ENCODE measurements around the gene MAPRE2. TPM values are rescaled to one million over a fixed set of nuclear protein-coding genes. Genes with fewer than 3 reads are reported as not detected.
A peak's percentile ranks its signal among the peaks of the same experiment; 100 is the strongest.

MAPRE2 gene
- total RNA-seq, 4 donors from 2014 or later = 22.9 to 39.2 (median 35.8) TPM

GRCh38 chr18:35045806-35046205, 4.6 kb downstream of the MAPRE2 start:
- no peak for TF ChIP-seq POLR2A (IDR thresholded peaks at IDR 0.05)
- TF ChIP-seq CTCF (IDR thresholded peaks at IDR 0.05) = no peak
- no peak for TF ChIP-seq POLR2AphosphoS5 (IDR thresholded peaks at IDR 0.05)
- no peak for TF ChIP-seq EP300 (IDR thresholded peaks at IDR 0.05)
- H3K27me3 ChIP-seq = no peaks in the 10 kb centered on the region
- H3K27ac ChIP-seq = peak overlapping the region in 1 of 4 donors; percentile 89
- H3K36me3 ChIP-seq = no peaks in the 10 kb centered on the region
- 66% methylated on average over 2 of the region's 2 CpGs; no CpG with 5 or more reads in 1 of the 2 donors for WGBS, 2 donors (ENCODE audit: low coverage in 1 of 2)
- H3K4me3 ChIP-seq = no peak overlapping the region
- ATAC-seq = no peak
- H3K9me3 ChIP-seq = no peaks in the 10 kb centered on the region
- peaks cover 5 to 75% (median 14%) of the 10 kb centered on the region in 3 donors for H3K4me1 ChIP-seq

GRCh38 chr18:35047697-35048292, 6.6 kb downstream of the MAPRE2 start:
- no peak overlapping the region for H3K4me3 ChIP-seq
- no peaks in the 10 kb centered on the region for H3K27me3 ChIP-seq
- TF ChIP-seq EP300 (IDR thresholded peaks at IDR 0.05) = no peak
- no peak for TF ChIP-seq POLR2A (IDR thresholded peaks at IDR 0.05)
- TF ChIP-seq CTCF (IDR thresholded peaks at IDR 0.05) = no peak
- TF ChIP-seq POLR2AphosphoS5 (IDR thresholded peaks at IDR 0.05) = no peak
- peaks cover 5 to 82% (median 28%) of the 10 kb centered on the region in 3 donors for H3K4me1 ChIP-seq
- ATAC-seq = no peak
- H3K36me3 ChIP-seq = no peaks in the 10 kb centered on the region
- H3K9me3 ChIP-seq = no peaks in the 10 kb centered on the region
- H3K27ac ChIP-seq = no peak overlapping the region
- 95 to 97% methylated on average over 4 of the region's 4 CpGs for WGBS, 2 donors (ENCODE audit: low coverage in 1 of 2)

GRCh38 chr18:35049111-35050027, 8.2 kb downstream of the MAPRE2 start:
- no peaks in the 10 kb centered on the region for H3K27me3 ChIP-seq
- ATAC-seq = no peak
- no peaks in the 10 kb centered on the region for H3K36me3 ChIP-seq
- TF ChIP-seq POLR2AphosphoS5 (IDR thresholded peaks at IDR 0.05) (no peak), EP300 (IDR thresholded peaks at IDR 0.05) (no peak), CTCF (IDR thresholded peaks at IDR 0.05) (no peak), POLR2A (IDR thresholded peaks at IDR 0.05) (no peak)
- no peaks in the 10 kb centered on the region for H3K9me3 ChIP-seq
- H3K4me3 ChIP-seq = no peak overlapping the region
- 57 to 71% methylated on average over 6 of the region's 8 CpGs for WGBS, 2 donors (ENCODE audit: low coverage in 1 of 2)
- H3K4me1 ChIP-seq = peaks cover 5 to 66% (median 28%) of the 10 kb centered on the region in 3 donors
- H3K27ac ChIP-seq = peak overlapping the region in 3 of 4 donors; percentile 4 to 65 (median 14)

- H3K27ac ChIP-seq = peak overlapping the region in 3 of 4 donors; percentile 18 to 65 (median 37)
- TF ChIP-seq POLR2A (IDR thresholded peaks at IDR 0.05) (no peak), CTCF (IDR thresholded peaks at IDR 0.05) (no peak), EP300 (IDR thresholded peaks at IDR 0.05) (no peak), POLR2AphosphoS5 (IDR thresholded peaks at IDR 0.05) (no peak)
- H3K27me3 ChIP-seq = no peaks in the 10 kb centered on the region
- ATAC-seq = peak; percentile 22
- H3K36me3 ChIP-seq = no peaks in the 10 kb centered on the region
- peaks cover 4 to 59% (median 25%) of the 10 kb centered on the region in 3 donors for H3K4me1 ChIP-seq
- WGBS, 2 donors (ENCODE audit: low coverage in 1 of 2) = 31 to 38% methylated on average over 1 of the region's 1 CpG
- no peaks in the 10 kb centered on the region for H3K9me3 ChIP-seq
- H3K4me3 ChIP-seq = no peak overlapping the region
These were observed 8.9 kb downstream of the MAPRE2 start for GRCh38 chr18:35050028-35050546.

All from gastroesophageal sphincter (tissue), 4 donors.